NCI-H1048 (cell line): ENCODE results near the gene IL17RD.

Source experiments
- DNase-seq: peaks from one replicate; lab custom pipeline; 2025; lab: John Stamatoyannopoulos, UW

IL17RD gene

DNA sequence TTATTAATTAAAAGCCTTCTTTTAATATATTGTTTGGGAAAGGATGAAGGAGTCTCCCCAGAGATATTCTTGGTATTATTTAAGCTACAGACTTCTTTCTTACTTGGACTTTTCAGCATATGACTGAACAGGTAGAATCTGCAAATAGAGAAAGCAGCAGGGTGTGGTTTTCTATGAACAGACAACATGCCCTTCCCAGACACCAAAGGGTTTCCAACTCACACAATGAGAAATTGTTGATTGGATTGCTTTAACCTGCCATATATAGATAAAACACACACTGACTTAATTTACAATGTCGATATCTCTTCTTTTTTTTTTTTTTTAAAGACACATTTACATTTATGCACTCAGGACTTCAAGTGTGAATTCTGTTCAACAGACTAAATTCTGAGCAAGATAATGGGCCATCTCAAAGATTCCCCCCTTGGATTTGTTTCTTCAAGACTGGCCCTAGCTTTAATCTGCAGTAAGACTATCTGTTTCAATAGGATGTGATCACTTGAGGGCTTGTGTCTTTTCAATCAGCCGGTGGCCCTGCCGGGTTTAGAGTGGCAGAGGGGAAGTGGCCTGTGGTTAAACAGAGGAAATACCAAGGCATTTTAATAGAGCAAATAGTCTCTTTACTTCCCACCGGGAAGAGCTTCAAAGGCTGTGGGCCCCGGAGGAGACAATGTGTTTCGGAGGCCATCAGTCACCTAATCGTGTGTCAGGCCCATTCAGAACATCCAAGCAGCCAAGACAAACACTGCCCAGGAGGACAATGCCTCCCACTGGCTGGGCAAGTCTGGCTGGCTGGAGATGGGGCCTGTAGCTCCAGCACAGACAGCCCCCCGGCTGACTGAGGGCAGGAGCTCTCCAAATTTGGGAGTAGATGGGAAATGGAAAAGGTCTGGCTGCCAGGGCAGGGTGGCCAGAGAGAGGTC lies 6.1 kb downstream of the IL17RD start:
- no peak for DNase-seq

- DNase-seq = no peak
Measured at GRCh38 chr3:57158325-57158724, 6.8 kb downstream of the IL17RD start.

- no peak for DNase-seq
Measured at GRCh38 chr3:57157545-57157944, 7.6 kb downstream of the IL17RD start.

- DNase-seq = no peak
Measured at GRCh38 chr3:57155310-57155643, 9.9 kb downstream of the IL17RD start.

- no peak for DNase-seq
Measured at GRCh38 chr3:57154470-57155309, 10.5 kb downstream of the IL17RD start.

DNA sequence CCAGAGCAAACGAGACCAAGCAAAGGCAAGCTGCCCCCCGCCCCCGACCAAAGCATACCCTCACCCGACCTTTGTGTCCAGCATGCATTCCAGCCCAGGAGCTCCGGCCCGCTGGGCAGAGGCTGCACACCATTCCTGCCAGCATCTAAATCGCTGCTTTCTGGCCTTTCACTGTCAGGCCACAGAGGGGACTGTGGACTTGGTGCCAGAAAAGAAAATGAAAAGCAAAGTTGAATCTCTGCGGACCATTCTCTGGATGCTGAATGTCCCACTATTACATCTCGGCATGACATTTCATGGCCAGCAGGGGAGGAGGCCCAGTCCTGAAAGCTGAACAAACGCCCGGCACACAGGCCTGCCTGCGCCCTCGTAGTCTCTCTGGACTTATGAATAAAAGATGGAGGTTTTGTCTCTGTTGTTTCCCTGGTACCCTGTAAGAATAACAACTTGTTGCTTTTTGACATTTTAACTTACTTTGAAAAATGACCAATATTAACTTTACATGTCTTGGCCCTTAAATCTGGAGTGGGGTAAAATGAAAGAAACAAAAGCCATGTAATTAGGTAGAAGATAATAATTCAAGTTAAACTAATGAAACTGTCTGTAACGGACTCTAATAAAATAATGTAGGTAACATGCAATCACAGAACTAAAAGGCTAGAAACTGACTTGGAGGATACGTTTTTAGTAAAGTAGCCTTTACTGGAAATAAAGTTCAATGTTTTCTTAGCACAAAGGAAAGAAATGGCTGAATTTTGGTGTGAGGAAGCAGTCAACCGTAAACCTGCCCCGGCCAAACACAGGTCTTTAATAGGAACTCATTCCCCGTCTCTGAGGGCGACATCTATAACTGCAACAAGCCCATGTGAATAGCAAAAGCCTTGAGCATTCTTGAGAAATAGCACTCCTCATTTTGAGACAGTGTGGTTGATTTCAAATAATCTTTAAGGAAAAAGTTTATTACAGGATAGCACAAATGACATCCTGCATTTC lies 12.7 kb downstream of the IL17RD start:
- no peak for DNase-seq

DNA sequence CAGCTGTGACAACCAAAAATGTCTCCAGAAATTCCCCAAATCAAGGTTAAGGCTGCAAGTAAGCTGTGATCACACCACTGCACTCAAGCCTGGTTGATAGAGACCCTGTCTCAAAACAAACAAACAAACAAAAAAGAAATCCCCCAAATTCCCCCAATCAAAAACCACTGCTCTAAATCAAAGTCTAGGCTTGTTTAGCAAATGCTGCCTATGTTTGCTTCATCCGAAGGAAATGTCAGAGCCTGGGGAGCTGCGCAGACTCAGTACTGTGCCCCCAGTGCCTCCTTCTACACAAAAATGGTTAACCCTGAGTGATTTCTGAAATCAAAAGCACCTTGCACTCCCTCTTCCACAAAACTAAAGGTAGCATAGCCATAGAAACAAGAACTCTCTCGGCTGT lies 13.4 kb downstream of the IL17RD start:
- no peak for DNase-seq

GRCh38 chr3:57151021-57151449 lies 14.1 kb downstream of the IL17RD start:
- DNase-seq = no peak

- DNase-seq = no peak
Measured at GRCh38 chr3:57150113-57150581, 15.0 kb downstream of the IL17RD start.

- DNase-seq = no peak
Measured at GRCh38 chr3:57147071-57147470, 18.1 kb downstream of the IL17RD start.

DNA sequence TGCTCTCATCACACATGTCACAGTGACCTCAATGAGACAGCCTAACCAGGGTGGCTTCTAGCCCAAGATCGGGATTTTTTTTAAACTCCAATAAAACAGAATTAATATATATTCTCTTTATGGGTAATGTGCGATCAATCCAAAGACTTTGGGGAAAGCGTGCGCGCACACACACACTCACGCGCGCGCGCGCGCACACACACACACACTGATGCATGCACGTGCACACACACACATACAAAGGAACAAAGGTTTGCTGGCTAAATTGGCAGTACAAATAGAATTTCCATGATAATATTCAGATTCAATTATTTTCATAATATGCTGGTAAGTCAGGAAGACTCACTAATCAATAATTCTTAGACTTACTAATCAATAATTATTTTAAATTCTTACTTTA lies 19.3 kb downstream of the IL17RD start:
- no peak for DNase-seq

GRCh38 chr3:57144952-57145351 lies 20.2 kb downstream of the IL17RD start:
- DNase-seq = no peak

- no peak for DNase-seq
Measured at GRCh38 chr3:57143886-57144459, 21.2 kb downstream of the IL17RD start.

DNA sequence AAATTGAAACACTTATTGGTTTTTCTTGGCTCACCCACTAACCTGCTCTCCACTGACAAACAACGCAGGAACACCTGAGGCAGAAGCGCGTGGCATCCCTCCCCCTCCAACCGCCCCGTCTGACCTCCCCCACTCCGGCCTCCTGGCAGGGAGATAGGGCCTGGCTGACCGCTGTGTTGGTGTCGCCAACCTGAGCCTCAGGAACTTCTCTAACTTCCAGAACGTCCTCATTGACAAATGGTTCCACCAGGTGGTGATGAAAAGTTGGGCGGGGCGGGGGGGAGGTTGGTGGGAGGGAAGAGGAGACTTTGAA lies 22.8 kb downstream of the IL17RD start:
- DNase-seq = no peak

GRCh38 chr3:57141719-57142410 lies 23.3 kb downstream of the IL17RD start:
- DNase-seq = no peak

GRCh38 chr3:57140894-57141293 lies 24.3 kb downstream of the IL17RD start:
- DNase-seq = no peak

GRCh38 chr3:57135964-57136719 lies 29.0 kb downstream of the IL17RD start:
- no peak for DNase-seq

- DNase-seq = no peak
Measured at GRCh38 chr3:57133157-57133556, 32.0 kb downstream of the IL17RD start.

DNA sequence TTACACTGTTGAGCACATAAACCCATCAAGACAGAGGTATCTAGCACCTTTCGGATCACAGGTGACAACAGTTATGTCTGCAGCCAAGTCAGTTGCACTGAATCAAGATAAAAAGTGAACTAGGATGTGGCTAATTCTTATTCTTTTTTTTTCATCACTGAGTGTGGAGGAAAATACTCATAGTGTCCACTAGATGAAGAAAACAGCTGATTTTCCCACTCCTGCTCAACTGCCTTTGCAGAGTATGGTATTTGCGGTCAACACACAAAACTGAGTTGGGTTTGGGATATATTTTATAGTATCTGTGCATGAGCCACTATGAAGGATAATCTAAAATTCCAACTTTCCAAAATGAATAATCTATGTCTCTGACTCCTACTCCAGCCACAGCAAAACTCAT lies 32.5 kb downstream of the IL17RD start:
- DNase-seq = no peak

- DNase-seq = no peak
Measured at GRCh38 chr3:57131210-57131588, 34.0 kb downstream of the IL17RD start.
